ENCODE data around the gene STK40.

DNA sequence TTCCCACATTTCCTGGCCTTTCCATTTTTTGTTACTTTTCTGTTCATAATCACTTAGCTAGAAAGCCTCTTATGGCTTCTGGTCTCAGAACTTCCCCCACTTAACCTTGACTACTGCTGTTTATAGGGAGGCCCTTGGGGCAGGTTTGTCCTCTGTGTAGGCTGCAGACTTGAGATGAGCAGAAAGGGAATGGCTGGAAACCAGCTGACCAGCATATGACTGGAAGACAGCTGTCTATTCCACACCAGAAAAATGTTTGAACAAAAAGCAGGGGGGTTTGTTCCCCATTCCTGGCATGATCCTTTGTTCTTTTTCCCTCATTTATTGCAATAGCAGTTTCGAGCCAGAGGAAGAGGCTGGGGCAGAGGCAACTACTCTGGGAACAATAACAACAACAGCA, 84.5 kb downstream of the STK40 start:
- no peak for TF ChIP-seq CTCF (conservative IDR thresholded peaks at IDR 0.05; ENCODE audit: low read depth, low read length)
- no peak for TF ChIP-seq EZH2 (IDR thresholded peaks at IDR 0.05; ENCODE audit: low read length, unreplicated experiment)

All from PC-3 (cell line).